Measurements from ENCODE around the gene PLPP4.

GRCh38 chr10:120527691-120528090, 70.7 kb downstream of the PLPP4 start:
- TF ChIP-seq POLR2A (IDR thresholded peaks at IDR 0.05) (no peak), CTCF (IDR thresholded peaks at IDR 0.05) (no peak)
